Endothelial cell of umbilical vein (primary cell): ENCODE data around the gene UCMA. TPM values are rescaled to one million over a fixed set of nuclear protein-coding genes. Genes with fewer than 3 reads are reported as not detected.

Experiments used
- BruUV-seq: library from RNA; stranded (reverse); fragments of 400-500 nt; replicated peaks from 2 replicates; lab custom pipeline; 2021; lab: Mats Ljungman, UMichigan
- CTCF ChIA-PET: fragments of 300-600, 350-600 bp; sonication (Branson Sonifier 250); formaldehyde crosslinking; loops from one replicate; lab custom pipeline; 2021; ENCODE audit warnings: antibody characterized with exemption, inconsistent platforms; lab: Charles Lee
- POLR2A ChIA-PET: fragments of 300-600, 350-600 bp; sonication (Branson Sonifier 250); formaldehyde crosslinking; loops from one replicate; lab custom pipeline; 2021; ENCODE audit warnings: antibody characterized with exemption, inconsistent platforms; lab: Charles Lee
- DNase-seq: peaks from one replicate; pipeline ENCODE4 v3.0.0-alpha.2; 2011; ENCODE audit warnings: low read depth, low spot score
- FAIRE-seq: peaks from 2 replicates; lab custom pipeline; 2011; peaks lifted over from hg19 to GRCh38; lab: Jason Lieb, UNC
- H2AFZ ChIP-seq: 2 replicates; pipeline ENCODE4 v1.6.0; 2012; ENCODE audit warnings: low read depth, low read length, control low read depth, inconsistent platforms
- H3K27ac ChIP-seq: 2 replicates; pipeline ENCODE4 v1.5.1; 2011; ENCODE audit warnings: low read depth, mild to moderate bottlenecking, control low read depth, low read length, moderate library complexity; ENCODE audit not compliant: insufficient read depth
- H3K27me3 ChIP-seq, 2 experiments: 2 replicates each; pipeline versions ENCODE4 v1.6.0 to v1.6.1; 2011; ENCODE audit warnings: low read length in 2 of 2, mixed read lengths in 1 of 2; ENCODE audit not compliant: control insufficient read depth in 2 of 2, insufficient read depth in 2 of 2
- H3K36me3 ChIP-seq, 2 experiments: 2 replicates in 1 of 2; 3 replicates in 1 of 2; pipeline ENCODE4 v1.5.1; 2011; ENCODE audit warnings: low read length in 2 of 2, mild to moderate bottlenecking in 1 of 2, moderate library complexity in 1 of 2; ENCODE audit not compliant: control insufficient read depth in 2 of 2, insufficient read depth in 2 of 2; ENCODE audit errors: extremely low read depth in 1 of 2
- H3K4me1 ChIP-seq: 3 replicates; pipeline ENCODE4 v1.5.1; 2011; ENCODE audit warnings: mild to moderate bottlenecking, low read length; ENCODE audit not compliant: control insufficient read depth, insufficient read depth; ENCODE audit errors: extremely low read depth
- H3K4me2 ChIP-seq: 2 replicates; pipeline ENCODE4 v1.6.1; 2011; ENCODE audit warnings: low read length, control low read depth, mixed read lengths; ENCODE audit not compliant: insufficient read depth
- H3K4me3 ChIP-seq, 3 experiments: fragments of 200-600 bp in 1 of 3; sonication (generic), shearing (Covaris generic) in 1 of 3; replicated peaks in 1 of 3; 2 replicates each; pipeline ENCODE4 v1.5.1; 2011 to 2016; ENCODE audit warnings: control low read depth in 3 of 3, low read length in 3 of 3, mild to moderate bottlenecking in 2 of 3, inconsistent platforms in 1 of 3, low read depth in 1 of 3, moderate library complexity in 1 of 3; ENCODE audit not compliant: insufficient read depth in 1 of 3
- H3K79me2 ChIP-seq: 2 replicates; pipeline ENCODE4 v1.6.0; 2012; ENCODE audit warnings: low read length, inconsistent platforms; ENCODE audit not compliant: control insufficient read depth, insufficient read depth
- H3K9ac ChIP-seq: replicated peaks from 2 replicates; pipeline ENCODE3; 2011; ENCODE audit warnings: low read length, control low read depth; ENCODE audit not compliant: insufficient read depth; ENCODE audit errors: extremely low read depth
- H3K9me1 ChIP-seq: replicated peaks from 3 replicates; pipeline ENCODE4 v1.6.0; 2011; ENCODE audit warnings: mild to moderate bottlenecking, low read length; ENCODE audit not compliant: control insufficient read depth, insufficient read depth; ENCODE audit errors: extremely low read depth
- H3K9me3 ChIP-seq: replicated peaks from 2 replicates; pipeline ENCODE4 v1.5.1; 2012; ENCODE audit warnings: low read length, inconsistent platforms; ENCODE audit not compliant: control insufficient read depth, insufficient read depth
- H4K20me1 ChIP-seq: replicated peaks from 2 replicates; pipeline ENCODE3; 2011; ENCODE audit warnings: mild to moderate bottlenecking, low read length; ENCODE audit not compliant: control insufficient read depth, insufficient read depth; ENCODE audit errors: extremely low read depth
- CTCF ChIP-seq, 2 donors: IDR thresholded peaks; 1 replicate in 1 of 2; 2 replicates in 1 of 2; pipeline ENCODE4 v1.5.1; 2011; ENCODE audit warnings: low read length in 2 of 2, mild to moderate bottlenecking in 2 of 2, moderate library complexity in 2 of 2, control low read depth in 1 of 2, inconsistent platforms in 1 of 2, low read depth in 1 of 2; ENCODE audit not compliant: insufficient read depth in 1 of 2; ENCODE audit errors: extremely low read depth in 1 of 2
- EZH2 ChIP-seq: IDR thresholded peaks from 2 replicates; pipeline ENCODE4 v1.6.1; 2012; ENCODE audit warnings: borderline replicate concordance, low read depth, mild to moderate bottlenecking, moderate library complexity, low read length, inconsistent platforms; ENCODE audit not compliant: severe bottlenecking
- FOS ChIP-seq: IDR thresholded peaks from 2 replicates; pipeline ENCODE4 v1.6.1; 2011; ENCODE audit warnings: mild to moderate bottlenecking, low read length, moderate library complexity, borderline replicate concordance; ENCODE audit not compliant: insufficient read depth
- GATA2 ChIP-seq: IDR thresholded peaks from 2 replicates; pipeline ENCODE4 v1.7.0; 2011; ENCODE audit warnings: low read depth, mild to moderate bottlenecking, moderate library complexity, mixed read lengths, low read length; ENCODE audit not compliant: insufficient read length, insufficient read depth
- JUN ChIP-seq: IDR thresholded peaks from 2 replicates; pipeline ENCODE4 v1.6.1; 2011; ENCODE audit warnings: borderline replicate concordance, low read depth; ENCODE audit not compliant: insufficient read length, insufficient read depth
- MAX ChIP-seq: IDR thresholded peaks from 2 replicates; pipeline ENCODE4 v1.6.1; 2011; ENCODE audit not compliant: insufficient read depth, insufficient read length
- MYC ChIP-seq: IDR thresholded peaks from one replicate; pipeline ENCODE4 v1.6.1; 2011; ENCODE audit warnings: mild to moderate bottlenecking, low read depth, low read length
- POLR2A ChIP-seq: IDR thresholded peaks from 2 replicates; pipeline ENCODE4 v1.6.1; 2012; ENCODE audit warnings: low read depth, mild to moderate bottlenecking, control low read depth, low read length
- POLR2AphosphoS5 ChIP-seq: IDR thresholded peaks from 2 replicates; pipeline ENCODE4 v1.6.1; 2012; ENCODE audit warnings: low read depth, mild to moderate bottlenecking, control low read depth, low read length, moderate library complexity; ENCODE audit not compliant: insufficient read depth
- dilution Hi-C: fragments of 300-500 bp; cut with MboI; formaldehyde crosslinking; loops from one replicate; pipeline ENCODE4 v1.15.0; 2019; ENCODE audit warnings: low sequenced_read_pairs; ENCODE audit not compliant: extremely low pct_ligation_motif_present
- intact Hi-C: fragments of 100-400 bp; cut with micrococcal nuclease; formaldehyde crosslinking; loops from one replicate; pipeline ENCODE4 v1.10.0; 2022
- polyA plus RNA-seq, 4 experiments: library from polyadenylated mRNA; depleted of rRNA in 3 of 4; stranded (reverse) in 3 of 4; unstranded in 1 of 4; fragments of >200 nt; gene quantifications; 2 replicates each; pipeline versions ENCODE4 v1.2.1 to v1.2.3, GENCODE V29; 2011 to 2012; ENCODE audit warnings: missing spikeins in 1 of 4
- total RNA-seq: library from RNA; stranded (reverse); gene quantifications from 2 replicates; pipeline ENCODE4 v1.2.3, GENCODE V29; 2021

Gene UCMA
- total and polyA plus RNA-seq, 2 donors (not counting 3 experiments of a cell fraction or from before 2014, with no cell fraction given): not detected

DNA sequence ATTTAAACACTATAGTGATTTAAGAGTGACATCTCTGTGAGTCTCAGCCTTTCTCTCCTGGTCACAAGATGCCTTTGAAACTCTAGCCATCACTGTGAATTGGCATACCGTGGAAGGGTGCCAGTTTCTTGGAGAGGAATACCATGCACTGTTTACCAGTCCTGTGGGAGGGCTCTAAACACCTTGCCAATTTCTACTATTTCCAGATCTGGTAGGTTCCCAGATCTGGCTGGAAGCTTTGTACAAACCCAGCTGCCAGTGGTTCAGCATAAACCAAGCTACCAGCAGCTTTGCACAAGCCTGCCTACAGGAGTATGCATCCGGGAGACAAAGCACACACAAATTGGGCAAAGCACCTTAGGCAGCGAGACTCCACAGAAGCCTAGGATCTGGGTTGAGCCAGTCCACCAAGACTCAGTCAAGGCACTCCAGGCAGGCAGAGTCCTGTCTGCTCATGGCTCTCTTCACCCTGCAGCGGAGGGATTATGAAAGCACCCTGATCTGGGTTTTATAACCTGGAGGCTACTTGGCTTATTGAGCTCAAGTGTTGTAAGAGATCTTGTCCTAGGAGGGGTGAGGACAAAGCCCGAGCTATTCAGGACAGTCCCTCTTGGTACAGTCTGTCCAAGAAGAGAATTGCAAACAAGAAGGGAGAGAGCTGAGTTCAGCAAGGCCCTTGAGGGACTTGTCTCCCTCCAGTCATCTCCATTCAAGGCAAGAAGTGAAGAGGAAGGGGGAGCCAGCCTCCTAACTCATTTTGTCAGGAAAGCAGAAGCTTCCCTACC is 49.3 kb downstream of the UCMA start:
- no peak for TF ChIP-seq MAX
- TF ChIP-seq CTCF (IDR thresholded peaks at IDR 0.05; ENCODE audit: extremely low read depth in 1 of 2, insufficient read depth in 1 of 2, low read depth in 1 of 2, low read length in 2 of 2): no peak
- TF ChIP-seq POLR2AphosphoS5: no peak
- TF ChIP-seq MYC: no peak
- no peak for TF ChIP-seq JUN
- no peak for TF ChIP-seq GATA2
- TF ChIP-seq FOS: no peak
- TF ChIP-seq POLR2A: no peak
- no peak for TF ChIP-seq EZH2
- BruUV-seq: no TSS peak
- no peak overlapping the region for H3K4me3 ChIP-seq
- dilution Hi-C loops: no loop called here
- H3K27me3 ChIP-seq: no peaks in the 10 kb centered on the region
- intact Hi-C loops: no loop called here
- no peaks in the 10 kb centered on the region for H3K4me1 ChIP-seq
- POLR2A ChIA-PET: no interaction called here
- H3K9ac ChIP-seq: no peak overlapping the region
- CTCF ChIA-PET: no interaction called here
- FAIRE-seq: no peak
- no peaks in the 10 kb centered on the region for H4K20me1 ChIP-seq
- no peak overlapping the region for H3K4me2 ChIP-seq
- H3K27ac ChIP-seq: no peak overlapping the region
- H3K9me1 ChIP-seq: no peaks in the 10 kb centered on the region
- no peak for DNase-seq
- H3K79me2 ChIP-seq: no peaks in the 10 kb centered on the region
- H2AFZ ChIP-seq: no peak overlapping the region
- H3K9me3 ChIP-seq: no peaks in the 10 kb centered on the region
- H3K36me3 ChIP-seq: peaks cover 0 to 9% of the 10 kb centered on the region in 2 experiments
